NCI-H446 treated with DMSO at 0.1 percent for 48 hours (cell line): ENCODE results near the gene BAG3.
A peak's percentile ranks its signal among the peaks of the same experiment; 100 is the strongest.
"Not testable (repeated sequence)": the region's sequence is repeated elsewhere in the genome, so short reads cannot be mapped to it uniquely, and the experiment has no call there.

Experiments
- DNase-seq: peaks from one replicate; lab custom pipeline; 2025; lab: John Stamatoyannopoulos, UW

The BAG3 gene

DNA sequence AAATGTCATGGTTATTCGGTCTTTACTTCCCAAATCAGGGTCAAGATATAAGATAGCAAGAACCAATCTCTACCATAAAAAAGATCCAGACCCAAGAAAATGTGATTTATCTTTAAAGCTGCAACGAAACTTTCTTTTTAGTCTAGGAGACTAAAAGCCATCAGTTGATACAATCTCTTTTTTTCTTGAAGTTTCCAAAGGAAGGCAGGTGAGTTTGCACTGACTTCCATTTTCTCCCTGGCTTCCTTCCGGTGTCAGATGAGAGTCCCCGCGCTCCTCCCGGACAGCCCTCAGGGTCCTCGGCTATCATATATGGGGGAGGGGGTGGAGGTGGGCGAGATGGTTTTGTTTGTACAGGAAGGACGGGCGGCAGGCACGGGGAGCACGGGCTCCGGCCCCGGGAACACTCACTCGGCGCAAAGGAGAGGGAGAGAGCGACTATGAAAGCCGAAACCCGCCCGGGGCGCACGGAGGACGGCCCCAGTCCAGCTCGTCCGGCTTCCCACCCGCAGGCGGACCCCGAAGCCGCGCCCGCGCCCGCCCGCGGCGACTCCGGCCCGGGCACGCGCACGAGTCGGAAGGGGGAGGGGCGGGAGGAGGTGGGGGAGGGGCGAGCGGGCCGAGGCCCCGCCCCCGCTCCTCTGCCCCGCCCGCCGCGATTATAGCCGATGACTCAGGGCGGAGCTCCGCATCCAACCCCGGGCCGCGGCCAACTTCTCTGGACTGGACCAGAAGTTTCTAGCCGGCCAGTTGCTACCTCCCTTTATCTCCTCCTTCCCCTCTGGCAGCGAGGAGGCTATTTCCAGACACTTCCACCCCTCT is at the start of gene BAG3:
BAG3 (plus strand) TSS at position 689 of the 822 bp plus-strand sequence. CDS start 296 bp downstream, outside the sequence.
- DNase-seq = peak; percentile 38

DNA sequence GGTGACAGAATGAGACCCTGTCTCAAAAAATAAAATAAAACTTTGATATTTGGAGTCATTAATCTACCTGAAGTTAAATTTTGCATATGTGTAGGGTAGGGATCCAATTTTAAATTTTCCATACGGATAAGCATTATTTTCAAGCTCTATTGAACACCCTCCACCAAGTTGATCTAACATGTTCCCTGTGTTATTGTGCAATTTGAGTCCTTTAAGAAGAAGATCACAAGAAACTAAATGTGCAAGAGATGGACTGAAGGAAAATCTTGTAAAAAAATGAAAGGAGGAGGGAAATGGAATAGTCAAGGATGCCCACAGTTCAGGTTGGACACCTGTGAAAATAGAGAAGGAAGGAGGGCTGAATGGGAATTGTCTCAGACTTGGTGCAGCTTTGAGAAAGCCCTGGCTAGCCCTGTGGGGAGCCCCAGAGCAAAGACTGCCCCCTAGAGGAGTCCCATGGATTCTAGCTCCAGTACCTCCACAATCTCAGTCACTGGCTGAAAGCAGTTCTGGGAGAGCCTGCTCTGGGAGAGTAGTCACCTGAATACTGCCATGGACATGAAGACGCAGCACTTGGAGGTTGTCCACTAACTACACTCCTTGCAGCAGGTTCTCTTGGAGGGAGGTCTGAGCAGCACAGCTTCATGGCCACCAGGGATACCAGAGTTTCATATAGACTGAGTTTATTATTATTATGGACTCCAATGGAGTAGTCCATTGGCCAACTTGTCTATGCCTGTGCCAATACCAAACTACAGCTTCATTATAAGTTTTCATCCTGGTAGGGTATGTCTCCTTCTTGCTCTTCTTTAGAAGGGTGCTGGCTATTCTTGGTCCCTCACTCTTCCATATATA is 48.7 kb upstream of the BAG3 start:
- DNase-seq = no peak

DNA sequence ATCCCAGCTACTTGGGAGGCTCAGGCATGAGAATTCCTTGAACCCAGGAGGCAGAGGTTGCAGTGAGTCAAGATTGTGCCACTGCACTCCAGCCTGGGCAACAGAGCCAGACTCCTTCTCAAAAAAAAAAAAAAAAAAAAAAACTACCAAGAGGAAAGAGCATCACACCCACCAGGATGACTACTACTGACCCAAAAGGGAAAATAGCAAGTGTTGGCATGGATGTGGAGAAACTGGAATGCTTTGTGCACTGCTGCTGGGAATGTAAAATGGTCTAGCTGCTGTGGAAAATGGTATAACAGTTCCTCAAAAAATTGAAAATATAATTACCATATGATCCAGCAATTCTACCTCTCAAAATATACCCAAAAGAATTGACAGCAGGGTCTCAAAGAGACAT is 46.7 kb upstream of the BAG3 start:
- no peak for DNase-seq

DNA sequence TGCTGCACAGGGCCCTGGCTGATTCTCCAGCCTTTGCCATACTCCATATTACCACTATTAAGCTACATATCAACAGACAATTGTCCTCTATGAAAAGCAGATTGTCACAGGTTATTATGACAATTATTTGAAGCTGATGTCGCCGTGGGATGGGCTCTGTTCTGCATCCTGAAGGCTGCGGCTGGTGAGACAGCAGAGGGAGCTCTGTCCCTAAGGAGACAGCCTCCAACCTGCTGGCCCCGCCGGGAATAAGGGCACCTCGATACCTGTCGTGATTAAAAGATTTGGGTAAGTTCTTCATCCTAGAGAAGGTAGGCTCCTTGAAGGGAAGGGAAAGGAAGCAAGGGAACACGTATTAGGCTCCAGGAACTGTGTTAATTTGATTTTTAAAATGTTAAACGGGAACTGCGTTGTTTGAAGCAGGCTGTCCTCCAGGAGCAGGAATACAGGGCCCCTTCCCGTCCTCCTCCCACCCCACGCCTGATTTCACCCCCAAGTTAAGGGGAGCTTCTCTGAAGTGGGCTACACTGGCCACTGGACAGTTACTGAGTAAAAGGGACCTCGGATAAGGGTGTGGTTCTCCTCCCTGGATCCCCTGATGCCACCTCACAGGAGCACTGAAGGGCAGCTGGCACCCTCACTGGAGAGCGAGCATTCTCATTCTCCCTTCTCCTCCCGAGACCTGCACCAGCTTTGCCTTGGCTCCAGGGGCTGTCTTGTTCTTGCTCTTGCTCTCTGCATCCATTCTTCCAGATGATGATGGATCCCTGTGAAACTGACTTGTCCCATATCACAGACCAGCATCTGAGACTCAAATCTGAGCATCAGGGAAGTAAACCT is 42.6 kb upstream of the BAG3 start:
- DNase-seq = no peak

DNA sequence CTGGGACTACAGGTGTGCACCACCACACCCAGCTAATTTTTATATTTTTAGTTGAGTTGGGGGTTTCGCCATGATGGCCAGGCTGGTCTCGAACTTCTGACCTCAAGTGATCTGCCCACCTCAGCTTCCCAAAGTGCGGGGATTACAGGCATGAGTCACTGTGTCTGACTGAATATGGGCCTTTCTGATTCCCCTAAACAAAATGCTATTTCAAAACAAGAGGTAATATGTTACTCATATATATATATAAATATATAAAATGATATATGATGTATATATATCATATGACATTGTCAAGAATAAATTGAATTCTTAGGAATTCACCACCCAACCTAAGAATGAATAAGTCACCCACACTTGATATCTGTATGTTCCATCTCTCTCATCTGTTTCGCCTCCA is 41.7 kb upstream of the BAG3 start:
- DNase-seq = no peak

DNA sequence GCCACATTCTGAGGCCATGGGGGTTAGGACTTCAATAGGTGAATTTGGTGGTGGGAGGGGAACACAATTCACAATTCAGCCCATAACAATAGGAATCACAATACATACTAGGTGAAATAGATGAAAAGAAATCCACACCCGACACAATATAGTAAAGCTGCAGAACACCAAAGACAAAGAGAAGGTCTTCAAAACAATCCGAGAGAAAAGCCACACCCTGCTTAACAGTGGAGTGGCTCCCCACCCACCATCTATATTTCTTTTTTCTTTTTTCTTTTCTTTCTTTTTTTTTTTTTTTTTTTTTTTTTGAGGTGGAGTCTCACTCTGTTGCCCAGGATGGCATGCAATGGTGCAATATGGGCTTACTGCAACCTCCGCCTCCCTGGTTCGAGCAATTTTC is 39.7 kb upstream of the BAG3 start:
- DNase-seq = no peak

DNA sequence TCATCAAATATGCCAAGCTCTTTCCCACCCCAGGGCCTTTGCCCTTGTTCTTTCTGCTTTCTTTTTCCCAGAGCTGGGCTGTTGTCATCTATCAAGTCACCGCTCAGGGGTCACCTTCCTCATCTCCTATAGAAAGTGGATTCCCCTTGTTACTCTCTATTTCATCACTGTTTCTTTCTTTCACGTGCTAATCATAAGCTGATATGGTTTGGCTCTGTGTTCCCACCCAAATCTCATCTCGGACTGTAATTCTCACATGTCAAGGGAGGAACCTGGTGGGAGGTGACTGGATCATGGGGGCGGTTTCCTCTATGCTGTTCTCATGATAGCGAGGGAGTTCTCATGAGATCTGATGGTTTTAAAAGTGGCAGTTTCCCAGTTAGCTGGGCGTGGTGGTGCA is 37.4 kb upstream of the BAG3 start:
- no peak for DNase-seq

DNA sequence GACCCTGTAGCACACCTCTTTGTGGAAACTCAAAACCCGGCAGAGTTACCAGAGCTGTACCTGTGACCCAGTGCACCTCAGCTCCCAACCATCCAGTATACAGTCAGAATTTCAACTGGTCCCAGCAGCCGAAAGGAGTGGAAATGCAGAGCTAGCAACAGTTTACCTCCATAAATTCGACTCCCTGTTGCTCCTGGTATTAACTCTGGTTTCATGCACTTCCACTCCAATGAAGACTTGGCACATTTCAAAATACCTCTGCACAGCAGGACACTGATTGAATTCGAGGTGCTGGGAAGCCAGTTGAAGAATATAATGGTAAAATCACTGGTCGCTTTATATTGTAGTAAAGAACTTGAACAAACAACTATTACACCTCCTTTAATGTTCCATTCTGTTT is 36.5 kb upstream of the BAG3 start:
- no peak for DNase-seq

DNA sequence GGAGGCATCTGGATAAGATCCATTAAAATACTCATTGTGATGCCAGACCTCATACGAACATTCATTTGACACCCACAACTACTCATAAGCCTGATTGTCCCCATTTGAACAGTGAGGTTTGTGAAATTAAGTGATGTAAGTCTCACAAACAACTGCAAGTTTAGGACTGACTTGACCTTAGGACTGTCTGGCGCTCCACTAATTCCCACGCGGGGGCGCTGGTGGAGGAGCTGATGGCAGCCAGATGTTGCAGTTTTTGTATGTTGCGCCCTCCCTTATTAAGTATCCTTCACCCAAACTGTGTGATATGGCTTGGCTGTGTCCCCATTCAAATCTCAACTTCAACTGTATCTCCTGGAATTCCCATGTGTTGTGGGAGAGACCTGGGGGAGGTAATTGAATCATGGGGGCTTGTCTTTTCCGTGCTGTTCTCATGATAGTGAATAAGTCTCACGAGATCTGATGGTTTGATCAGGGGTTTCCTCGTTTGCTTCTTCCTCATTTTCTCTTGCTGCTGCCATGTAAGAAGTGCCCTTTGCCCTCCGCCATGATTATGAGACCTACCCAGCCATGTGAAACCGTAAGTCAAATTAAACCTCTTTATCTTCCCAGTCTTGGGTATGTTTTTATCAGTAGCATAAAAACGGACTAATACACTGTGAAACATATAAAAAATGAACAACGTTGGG is 34.2 kb upstream of the BAG3 start:
- no peak for DNase-seq

DNA sequence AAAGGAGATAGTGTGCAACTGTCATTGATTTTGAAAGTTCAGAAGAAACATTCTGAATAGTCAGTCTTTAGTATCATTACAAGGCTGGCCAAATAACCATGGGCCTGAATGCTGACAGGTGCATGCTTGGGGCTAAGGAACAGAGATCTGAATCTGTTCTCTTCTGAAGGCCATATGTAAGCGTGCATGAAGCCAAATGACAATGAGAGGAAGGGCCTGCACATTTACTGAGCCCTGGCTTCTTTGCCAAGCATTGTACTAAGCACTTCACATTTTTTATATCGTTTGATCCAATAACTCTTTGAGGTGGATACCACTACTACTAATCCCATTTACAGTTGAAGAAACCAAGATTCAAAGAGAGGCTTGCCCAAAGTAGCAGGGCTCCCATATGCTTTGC is 32.0 kb upstream of the BAG3 start:
- DNase-seq = no peak

DNA sequence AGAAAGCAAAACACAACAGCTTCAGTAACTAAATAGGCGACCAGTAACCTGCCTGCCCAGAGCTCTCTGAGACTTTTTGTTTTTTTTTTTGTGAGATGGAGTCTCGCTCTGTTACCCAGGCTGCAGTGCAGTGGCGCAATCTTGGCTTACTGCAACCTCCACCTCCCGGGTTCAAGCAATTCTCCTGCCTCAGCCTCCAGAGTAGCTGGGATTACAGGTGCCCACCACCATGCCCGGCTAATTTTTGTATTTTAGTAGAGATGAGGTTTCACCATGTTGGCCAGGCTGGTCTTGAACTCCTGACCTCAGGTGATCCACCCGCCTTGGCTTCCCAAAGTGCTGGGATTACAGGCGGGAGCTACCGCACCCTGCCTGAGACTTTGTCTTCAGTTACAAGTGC is 31.4 kb upstream of the BAG3 start:
- DNase-seq = not testable (repeated sequence)

DNA sequence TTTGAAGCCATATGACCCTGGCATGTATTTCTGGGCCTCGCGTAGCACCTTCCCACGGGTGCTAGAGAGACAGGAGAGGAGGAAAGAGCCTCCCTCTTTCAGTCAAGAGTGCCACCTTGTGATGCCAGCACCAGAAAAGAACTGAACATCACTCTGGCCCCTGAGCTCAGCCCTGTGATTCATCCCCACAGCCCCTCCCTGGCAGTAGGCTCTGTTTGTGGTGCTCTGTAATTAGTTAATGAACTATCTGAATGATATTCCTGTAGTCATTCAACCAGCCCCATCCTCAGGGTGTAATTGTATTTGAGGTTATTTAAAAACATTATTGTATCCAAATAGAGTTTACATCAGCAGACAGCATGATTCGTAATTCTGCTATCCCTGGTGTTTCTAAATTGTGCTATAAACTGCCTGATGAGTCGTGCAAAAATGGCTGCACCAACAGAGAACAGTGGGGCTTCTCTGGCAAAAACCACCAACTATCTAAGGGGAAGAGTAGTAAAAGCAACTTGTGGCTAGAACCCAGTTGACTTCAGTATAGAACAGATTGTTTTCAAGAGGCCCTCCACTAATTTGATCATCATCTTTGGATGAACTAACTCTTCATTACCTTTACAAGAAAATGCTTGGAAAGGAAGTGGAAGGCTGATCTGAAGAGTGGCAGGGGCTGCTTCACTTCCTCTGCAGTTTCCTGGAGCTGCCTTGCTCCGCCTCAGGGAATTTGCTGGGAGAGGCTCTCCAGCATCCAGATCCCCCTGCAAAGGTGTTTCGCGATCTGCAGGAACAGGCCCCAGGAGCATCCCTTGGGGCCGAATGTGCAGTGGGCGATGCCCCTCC is 30.7 kb upstream of the BAG3 start:
- no peak for DNase-seq

DNA sequence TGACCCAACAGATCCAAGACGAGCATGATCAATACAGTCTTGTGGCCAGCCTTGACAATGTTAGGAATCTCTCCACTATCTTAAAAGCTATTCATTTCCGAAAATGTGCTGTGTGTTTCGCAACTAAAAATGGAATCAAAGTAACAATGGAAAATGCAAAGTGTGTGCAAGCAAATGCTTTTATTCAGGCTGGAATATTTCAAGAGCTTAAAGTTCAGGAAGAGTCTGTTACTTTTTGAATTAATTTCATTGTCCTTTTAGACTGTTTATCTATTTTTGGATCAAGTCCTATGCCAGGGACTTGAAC is 30.1 kb upstream of the BAG3 start:
- no peak for DNase-seq

DNA sequence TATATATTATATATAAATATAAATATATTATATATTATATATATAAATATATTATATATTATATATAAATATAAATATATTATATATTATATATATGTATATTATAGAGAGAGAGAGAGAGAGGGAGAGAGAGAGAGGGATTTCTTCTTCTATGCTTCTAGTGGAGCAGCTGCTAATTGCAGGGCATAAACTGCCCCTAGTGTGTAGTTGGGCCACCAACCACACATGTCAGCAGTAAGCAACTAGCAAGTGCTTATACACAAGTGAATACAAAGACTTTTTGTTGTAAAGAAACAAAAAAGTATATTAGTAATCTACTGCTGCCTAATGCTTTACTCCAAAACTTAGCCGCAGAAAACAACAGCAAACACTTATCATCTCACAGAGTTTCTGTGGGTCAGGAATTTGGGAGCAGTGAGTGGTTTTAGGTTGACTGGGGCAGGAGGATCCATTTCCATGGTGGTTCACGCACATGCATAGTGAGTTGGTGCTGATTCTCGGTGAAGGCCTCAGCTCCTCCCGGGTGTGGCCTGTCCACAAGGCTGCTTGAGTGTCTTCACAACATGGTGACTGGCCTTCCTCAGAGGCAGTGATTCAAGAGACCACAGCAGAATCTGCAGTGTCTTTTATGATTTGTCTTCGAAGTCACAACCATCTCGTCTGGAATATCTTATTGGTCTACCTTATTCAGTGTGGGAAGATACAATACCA is 25.5 kb upstream of the BAG3 start:
- DNase-seq = no peak

DNA sequence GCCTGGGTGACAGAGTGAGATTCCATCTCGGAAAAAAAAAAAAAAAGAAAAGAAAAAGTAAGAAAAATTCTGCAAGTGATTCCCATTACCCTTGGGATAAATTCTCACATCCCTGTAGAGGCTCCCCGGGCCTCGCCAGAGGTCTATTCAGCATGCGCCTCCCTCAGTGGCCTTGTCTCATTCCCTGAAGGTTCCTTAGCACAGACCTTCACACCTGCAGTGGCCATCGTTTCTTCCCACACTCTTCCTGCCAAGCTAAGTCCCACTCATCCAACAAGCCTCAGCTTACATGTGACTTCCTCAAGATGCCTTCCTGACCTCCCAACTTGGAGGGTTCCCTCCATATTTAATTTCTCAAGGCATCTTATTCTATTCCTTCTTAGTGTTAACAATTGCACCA is 20.9 kb upstream of the BAG3 start:
- no peak for DNase-seq

DNA sequence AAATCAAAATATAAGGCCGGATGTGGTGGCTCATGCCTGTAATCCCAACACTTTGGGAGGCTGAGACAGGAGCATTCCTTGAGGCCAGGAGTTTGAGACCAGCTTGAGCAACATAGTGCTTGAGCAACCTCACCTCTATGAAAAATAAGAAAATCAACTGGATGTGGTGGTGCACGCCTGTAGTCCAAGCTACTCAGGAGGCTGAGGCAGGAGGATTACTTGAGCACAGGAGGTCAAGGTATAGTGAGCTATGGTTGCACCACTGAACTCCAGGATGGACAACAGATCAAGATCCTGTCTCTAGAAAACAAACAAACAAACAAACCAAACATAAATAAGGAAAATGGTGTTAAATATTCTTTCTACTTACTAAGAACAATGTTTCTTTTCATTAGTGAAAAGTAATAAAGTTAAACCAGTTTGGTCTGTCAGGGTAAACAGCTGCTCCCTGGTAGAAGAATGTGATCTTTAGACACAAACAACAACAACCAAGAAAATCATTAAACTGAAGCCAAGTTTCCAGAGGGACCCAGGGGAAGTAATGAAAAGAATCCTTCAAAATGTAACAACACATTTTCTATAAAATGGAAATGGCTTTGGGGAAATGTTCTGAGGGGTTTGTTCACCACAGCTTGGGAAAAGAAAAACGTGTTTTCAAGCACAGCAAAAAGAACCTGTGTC is 17.5 kb upstream of the BAG3 start:
- DNase-seq = no peak

DNA sequence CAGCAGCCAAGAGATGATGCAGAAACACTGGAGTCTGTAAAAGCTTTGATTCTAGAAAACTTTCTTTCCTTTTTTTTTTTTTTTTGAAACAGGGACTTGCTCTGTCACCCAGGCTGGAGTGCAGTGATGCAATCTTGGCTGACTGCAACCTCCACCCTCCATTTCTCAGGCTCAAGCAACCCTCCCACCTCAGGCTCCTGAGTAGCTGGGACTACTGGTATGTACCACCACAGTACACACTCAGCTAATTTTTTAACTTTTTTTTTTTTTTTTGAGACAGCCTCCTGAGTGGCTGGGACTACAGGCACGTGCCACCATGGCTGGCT is 17.0 kb upstream of the BAG3 start:
- no peak for DNase-seq

DNA sequence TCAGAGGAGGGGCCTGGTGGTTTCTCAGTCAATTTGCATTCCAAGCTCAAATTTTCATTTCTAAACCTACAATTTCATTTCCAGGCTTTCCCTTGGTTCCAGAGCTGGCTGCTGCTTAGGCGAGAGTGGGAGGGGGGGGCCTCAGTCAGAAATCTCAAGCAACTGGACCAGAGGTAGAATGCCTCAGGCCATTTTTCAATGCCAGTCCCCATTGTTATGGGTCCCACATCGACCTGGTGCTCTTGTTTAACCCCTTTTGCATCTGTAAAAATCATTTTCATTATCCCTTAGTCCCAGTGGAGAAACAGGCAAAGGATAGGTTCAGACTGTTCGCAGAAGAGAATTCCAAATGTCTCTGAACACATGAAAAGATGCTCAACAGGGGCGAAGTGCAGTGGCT is 13.5 kb upstream of the BAG3 start:
- DNase-seq = no peak

DNA sequence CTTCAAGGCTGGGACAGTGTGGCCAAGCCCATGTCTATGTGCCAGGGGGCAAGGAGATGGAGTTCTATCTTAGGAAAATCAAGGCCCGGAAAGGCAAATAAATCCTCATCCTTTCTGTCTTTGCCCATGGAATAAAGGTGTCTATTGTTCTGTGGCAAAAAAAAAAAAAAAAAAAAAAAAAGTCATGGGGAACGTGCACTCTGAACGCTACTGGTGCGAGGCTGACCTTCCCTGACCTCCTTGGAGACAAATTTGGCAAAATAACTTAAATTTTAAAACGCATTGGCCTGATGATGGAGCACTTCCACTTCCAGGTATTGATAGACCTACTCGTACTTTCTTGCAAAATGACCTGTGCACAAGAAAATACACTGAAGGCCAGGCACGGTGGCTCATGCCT is 12.2 kb upstream of the BAG3 start:
- DNase-seq = no peak

DNA sequence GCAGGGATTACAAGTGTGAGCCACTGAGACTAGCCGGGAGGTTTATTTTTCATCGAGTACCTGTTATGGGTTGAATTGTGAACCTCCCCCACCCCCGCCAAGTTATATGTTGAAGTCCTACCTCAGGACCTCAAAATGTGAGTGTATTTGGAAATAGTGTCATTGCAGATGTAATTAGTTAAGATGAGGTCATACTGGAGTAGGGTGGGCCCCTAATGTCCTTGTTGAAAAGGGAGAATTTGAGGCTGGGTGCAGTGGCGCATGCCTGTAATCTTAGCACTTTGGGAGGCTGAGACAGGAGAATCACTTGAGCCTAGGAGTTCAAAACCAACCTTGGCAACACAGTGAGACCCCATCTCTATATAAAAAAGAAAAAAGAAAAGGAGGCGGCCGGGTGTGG is 10.8 kb upstream of the BAG3 start:
- DNase-seq = no peak
